PC-3 (cell line): ENCODE measurements around the gene CEP170B. TPM values are rescaled to one million over a fixed set of nuclear protein-coding genes. Genes with fewer than 3 reads are reported as not detected.
A peak's percentile ranks its signal among the peaks of the same experiment; 100 is the strongest.

Experiments
- ATAC-seq: fragments of 200-7000 bp; cut with Tn5 transposase; 2 replicates; pipeline ENCODE4 v1.9.1; 2020; ENCODE audit warnings: mild to moderate bottlenecking, moderate library complexity
- BruUV-seq: library from RNA; stranded (reverse); fragments of 400-500 nt; replicated peaks from 2 replicates; lab custom pipeline; 2021; lab: Mats Ljungman, UMichigan
- CTCF ChIA-PET: fragments of 300-600 bp; sonication (Branson Sonifier 250); formaldehyde crosslinking; loops from one replicate; lab custom pipeline; 2022; ENCODE audit warnings: antibody characterized with exemption; lab: Charles Lee
- POLR2A ChIA-PET: fragments of 300-600 bp; sonication (Branson Sonifier 250); formaldehyde crosslinking; loops from one replicate; lab custom pipeline; 2022; ENCODE audit warnings: antibody characterized with exemption; ENCODE audit not compliant: unreplicated experiment; lab: Charles Lee
- DNase-seq: peaks from one replicate; pipeline ENCODE4 v3.0.0-alpha.2; 2015
- H2AFZ ChIP-seq: fragments of 300-600 bp; sonication (generic); 2 replicates; pipeline ENCODE4 v1.6.0; 2016; ENCODE audit warnings: antibody characterized with exemption, low read length
- H3F3A ChIP-seq: fragments of 300-600 bp; sonication (generic); one replicate; pipeline ENCODE4 v1.6.0; 2017; ENCODE audit warnings: antibody characterized with exemption, low read length, control low read depth, mild to moderate bottlenecking; ENCODE audit not compliant: unreplicated experiment
- H3K27ac ChIP-seq: fragments of 300-600 bp; sonication (generic); 2 replicates; pipeline ENCODE4 v1.5.1; 2016; ENCODE audit warnings: mild to moderate bottlenecking, low read length
- H3K27me3 ChIP-seq: fragments of 300-600 bp; sonication (generic); 2 replicates; pipeline ENCODE4 v1.6.1; 2016; ENCODE audit warnings: low read length, mixed read lengths
- H3K36me3 ChIP-seq: fragments of 300-600 bp; sonication (generic); 2 replicates; pipeline ENCODE4 v1.6.1; 2016; ENCODE audit warnings: low read depth, mixed run types, low read length, mixed read lengths
- H3K4me1 ChIP-seq: fragments of 300-600 bp; sonication (generic); 2 replicates; pipeline ENCODE4 v1.5.1; 2016; ENCODE audit warnings: low read length; ENCODE audit not compliant: insufficient read depth
- H3K4me2 ChIP-seq: fragments of 300-600 bp; sonication (generic); 2 replicates; pipeline ENCODE4 v1.6.0; 2016; ENCODE audit warnings: low read length
- H3K4me3 ChIP-seq: fragments of 300-600 bp; sonication (generic); 2 replicates; pipeline ENCODE4 v1.5.1; 2016; ENCODE audit warnings: mild to moderate bottlenecking, low read length, mixed read lengths
- H3K79me2 ChIP-seq: fragments of 300-600 bp; sonication (generic); 2 replicates; pipeline ENCODE4 v1.6.1; 2017; ENCODE audit warnings: low read length, mixed read lengths
- H3K9ac ChIP-seq: fragments of 300-600 bp; sonication (generic); 2 replicates; pipeline ENCODE4 v1.6.0; 2016; ENCODE audit warnings: mild to moderate bottlenecking, low read length
- H3K9me2 ChIP-seq: fragments of 300-600 bp; sonication (generic); replicated peaks from 2 replicates; pipeline ENCODE4 v1.6.1; 2016; ENCODE audit warnings: mixed run types, low read length, mixed read lengths
- H3K9me3 ChIP-seq: fragments of 300-600 bp; sonication (generic); 2 replicates; pipeline ENCODE4 v1.6.1; 2016; ENCODE audit warnings: low read length, mixed read lengths
- H4K20me1 ChIP-seq: fragments of 300-600 bp; sonication (generic); 2 replicates; pipeline ENCODE4 v1.6.1; 2016; ENCODE audit warnings: low read length, mixed read lengths
- EZH2 ChIP-seq: fragments of 300-600 bp; sonication (generic); IDR thresholded peaks from one replicate; pipeline ENCODE4 v1.6.1; 2017; ENCODE audit warnings: antibody characterized with exemption, mild to moderate bottlenecking, low read length; ENCODE audit not compliant: unreplicated experiment
- EZH2phosphoT487 ChIP-seq: fragments of 300-600 bp; sonication (generic); IDR thresholded peaks from 2 replicates; pipeline ENCODE4 v1.6.1; 2018; ENCODE audit warnings: mild to moderate bottlenecking, antibody characterized with exemption, low read length, borderline replicate concordance
- intact Hi-C: fragments of 100-400 bp; cut with micrococcal nuclease; formaldehyde crosslinking; loops from 2 replicates; pipeline ENCODE4 v1.9.0; 2023
- total RNA-seq: library from RNA; depleted of rRNA; stranded (reverse); fragments of >200 nt; gene quantifications from 2 replicates; pipeline ENCODE4 v1.2.3, GENCODE V29; 2014
- TF ChIP-seq, protein P1 (sequence below): fragments of 300-600 bp; sonication (generic); conservative IDR thresholded peaks from 2 replicates; pipeline ENCODE4 v1.5.1; 2017; ENCODE audit warnings: antibody characterized with exemption, low read depth, mild to moderate bottlenecking, low read length

The CEP170B gene
- total RNA-seq, 1 experiment from 2014 or later = 33.2 TPM

DNA sequence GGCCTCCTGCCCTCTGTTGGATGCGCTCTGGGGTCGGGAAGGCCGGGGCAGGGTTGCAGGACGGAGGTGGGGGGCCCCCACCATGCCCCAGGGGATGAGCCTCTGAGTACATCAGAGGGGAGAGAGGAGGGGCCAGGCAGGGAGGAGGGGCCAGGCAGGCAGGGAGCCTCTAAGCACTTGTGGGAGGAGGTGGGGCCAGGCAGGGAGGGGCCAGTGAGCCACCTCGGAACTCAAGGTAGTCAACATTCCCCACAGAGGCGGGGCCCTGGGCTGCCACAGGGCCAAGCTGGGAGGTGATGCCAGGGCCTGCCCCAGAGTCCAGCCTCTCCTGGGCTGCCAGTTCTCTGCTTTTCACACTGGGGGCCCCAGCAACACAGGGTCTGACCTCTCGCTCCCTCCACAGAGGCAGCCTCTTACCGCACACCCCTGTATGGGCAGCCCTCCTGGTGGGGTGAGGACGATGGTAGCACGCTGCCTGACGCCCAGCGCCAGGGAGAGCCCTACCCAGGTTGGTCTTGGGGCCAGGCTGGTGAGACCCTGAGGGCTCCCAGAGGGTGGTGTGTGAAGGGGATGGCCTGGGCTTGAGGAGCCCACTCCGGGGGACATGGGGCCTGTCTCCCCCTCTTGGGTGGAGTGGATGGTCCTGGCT, 17.4 kb downstream of the CEP170B start:
- H3K36me3 ChIP-seq = peaks cover 8% of the 10 kb centered on the region; the same call in 1 of the 2 replicates
- CTCF ChIA-PET = no interaction called here
- intact Hi-C loops = no loop called here

DNA sequence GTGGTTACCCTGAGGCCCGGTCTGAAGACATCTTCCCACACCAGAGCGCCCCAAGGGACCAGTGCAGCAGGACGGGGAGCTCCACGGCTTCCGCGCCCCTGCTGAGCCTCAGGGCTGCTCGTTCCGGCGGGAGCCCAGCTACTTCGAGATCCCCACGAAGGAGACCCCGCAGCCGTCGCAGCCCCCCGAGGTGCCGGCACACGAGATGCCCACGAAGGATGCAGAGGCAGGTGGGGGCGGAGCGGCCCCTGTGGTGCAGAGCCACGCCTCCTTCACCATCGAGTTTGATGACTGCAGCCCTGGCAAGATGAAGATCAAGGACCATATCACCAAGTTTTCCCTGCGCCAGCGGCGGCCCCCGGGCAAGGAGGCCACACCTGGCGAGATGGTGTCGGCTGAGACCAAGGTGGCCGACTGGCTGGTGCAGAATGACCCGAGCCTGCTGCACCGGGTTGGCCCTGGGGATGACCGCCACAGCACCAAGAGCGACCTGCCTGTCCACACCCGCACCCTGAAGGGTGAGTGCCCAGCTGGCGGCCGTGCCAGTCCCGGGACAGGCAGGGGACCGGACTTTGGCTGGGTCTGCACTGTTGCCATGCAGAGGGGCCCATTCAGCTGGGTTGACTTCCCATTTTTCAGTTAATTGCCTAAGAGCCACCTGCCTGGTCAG, 18.1 kb downstream of the CEP170B start:
- no peak overlapping the region for H3K27ac ChIP-seq
- no peak overlapping the region for H3K4me3 ChIP-seq
- H3K4me1 ChIP-seq = peaks cover 3% of the 10 kb centered on the region; the same call in 1 of the 2 replicates
- ChIA-PET CTCF (no interaction called here), POLR2A (no interaction called here)
- intact Hi-C loops = no loop called here
- no peaks in the 10 kb centered on the region for H3F3A ChIP-seq
- H4K20me1 ChIP-seq = no peaks in the 10 kb centered on the region
- no TSS peak for BruUV-seq
- ATAC-seq (no peak), DNase-seq (no peak)
- H3K9me2 ChIP-seq = no peaks in the 10 kb centered on the region
- H3K9ac ChIP-seq = no peak overlapping the region
- H3K36me3 ChIP-seq = peaks cover 11% of the 10 kb centered on the region; the same call in 1 of the 2 replicates
- H3K79me2 ChIP-seq = no peaks in the 10 kb centered on the region
- no peaks in the 10 kb centered on the region for H3K9me3 ChIP-seq
- no peaks in the 10 kb centered on the region for H3K27me3 ChIP-seq
- no peak overlapping the region for H3K4me2 ChIP-seq
- no peak overlapping the region for H2AFZ ChIP-seq
- no peak for TF ChIP-seq EZH2phosphoT487
- no peak for TF ChIP-seq EZH2
- TF ChIP-seq, protein P1, sequence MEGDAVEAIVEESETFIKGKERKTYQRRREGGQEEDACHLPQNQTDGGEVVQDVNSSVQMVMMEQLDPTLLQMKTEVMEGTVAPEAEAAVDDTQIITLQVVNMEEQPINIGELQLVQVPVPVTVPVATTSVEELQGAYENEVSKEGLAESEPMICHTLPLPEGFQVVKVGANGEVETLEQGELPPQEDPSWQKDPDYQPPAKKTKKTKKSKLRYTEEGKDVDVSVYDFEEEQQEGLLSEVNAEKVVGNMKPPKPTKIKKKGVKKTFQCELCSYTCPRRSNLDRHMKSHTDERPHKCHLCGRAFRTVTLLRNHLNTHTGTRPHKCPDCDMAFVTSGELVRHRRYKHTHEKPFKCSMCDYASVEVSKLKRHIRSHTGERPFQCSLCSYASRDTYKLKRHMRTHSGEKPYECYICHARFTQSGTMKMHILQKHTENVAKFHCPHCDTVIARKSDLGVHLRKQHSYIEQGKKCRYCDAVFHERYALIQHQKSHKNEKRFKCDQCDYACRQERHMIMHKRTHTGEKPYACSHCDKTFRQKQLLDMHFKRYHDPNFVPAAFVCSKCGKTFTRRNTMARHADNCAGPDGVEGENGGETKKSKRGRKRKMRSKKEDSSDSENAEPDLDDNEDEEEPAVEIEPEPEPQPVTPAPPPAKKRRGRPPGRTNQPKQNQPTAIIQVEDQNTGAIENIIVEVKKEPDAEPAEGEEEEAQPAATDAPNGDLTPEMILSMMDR = no peak

More for the DNA sequence above, 17.4 kb downstream of the CEP170B start:
- Histone ChIP-seq H3F3A (no peaks in the 10 kb centered on the region), H3K79me2 (no peaks in the 10 kb centered on the region), H3K27ac (no peak overlapping the region), H4K20me1 (no peaks in the 10 kb centered on the region), H3K9ac (no peak overlapping the region), H3K4me1 (peaks cover 3% of the 10 kb centered on the region; the same call in 1 of the 2 replicates), H3K4me3 (no peak overlapping the region), H3K4me2 (no peak overlapping the region), H3K9me2 (no peaks in the 10 kb centered on the region), H3K27me3 (no peaks in the 10 kb centered on the region), H3K9me3 (no peaks in the 10 kb centered on the region), H2AFZ (no peak overlapping the region)
- no TSS peak for BruUV-seq
- POLR2A ChIA-PET = no interaction called here
- TF ChIP-seq EZH2phosphoT487 (no peak), EZH2 (no peak)
- TF ChIP-seq, protein P1 = no peak
- peak; percentile 97 for ATAC-seq
- DNase-seq = peak; percentile 82
